Fibroblast of pulmonary artery (primary cell): ENCODE data around the gene CHRNA5.

Experiments used
- DNase-seq: peaks from one replicate; pipeline ENCODE4 v3.0.0-alpha.2; 2010; ENCODE audit warnings: low read depth
- H3K4me3 ChIP-seq: replicated peaks from 2 replicates; pipeline ENCODE4 v1.5.1; 2011; ENCODE audit warnings: low read depth, mild to moderate bottlenecking, control low read depth, low read length, moderate library complexity
- CTCF ChIP-seq: IDR thresholded peaks from 2 replicates; pipeline ENCODE4 v1.5.1; 2011; ENCODE audit warnings: mild to moderate bottlenecking, control low read depth, low read length, inconsistent platforms; ENCODE audit errors: missing control alignments

Gene CHRNA5

GRCh38 chr15:78615151-78615589 is 49.9 kb downstream of the CHRNA5 start:
- TF ChIP-seq CTCF: no peak
- DNase-seq: no peak
- H3K4me3 ChIP-seq: no peak overlapping the region

DNA sequence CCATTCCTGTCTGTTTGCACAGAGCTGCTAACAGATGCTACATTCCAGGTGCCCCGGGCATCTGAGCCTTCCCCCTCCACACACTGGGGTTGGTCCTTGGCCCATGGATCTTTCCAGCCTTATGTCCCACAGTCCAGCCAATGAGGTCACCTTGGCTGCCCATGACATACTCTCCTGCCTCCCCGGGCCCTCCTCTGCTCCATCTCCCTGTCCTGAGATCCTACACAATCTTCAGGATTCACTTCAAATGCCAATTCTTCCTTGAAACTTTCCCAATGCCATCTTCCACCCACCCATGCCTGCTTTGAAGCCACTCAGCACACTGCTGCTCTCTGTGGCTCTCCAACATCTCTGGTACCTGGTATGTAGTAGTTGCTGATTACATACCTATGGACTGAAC is 51.2 kb downstream of the CHRNA5 start:
- no peak for DNase-seq
- H3K4me3 ChIP-seq: no peak overlapping the region
- no peak for TF ChIP-seq CTCF

DNA sequence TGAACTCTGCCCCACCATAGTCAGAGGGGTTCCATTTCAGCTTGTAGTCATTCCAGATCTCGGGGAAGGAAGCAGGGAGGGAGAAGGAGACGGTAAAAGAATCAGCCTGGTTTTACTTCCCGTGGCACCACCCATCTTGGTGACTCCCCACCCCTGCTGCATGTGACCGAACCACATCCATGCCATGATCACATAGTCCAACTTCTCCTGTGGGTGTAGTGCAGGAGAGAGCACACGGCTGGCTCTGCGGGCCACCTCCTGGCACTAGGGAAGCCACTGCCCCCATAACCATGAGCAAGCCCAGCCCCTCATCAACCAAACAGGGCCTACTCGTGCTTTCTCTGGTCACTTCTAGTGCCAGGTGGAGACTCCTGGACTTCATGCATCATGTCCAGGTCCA is 51.8 kb downstream of the CHRNA5 start:
- no peak for DNase-seq
- H3K4me3 ChIP-seq: no peak overlapping the region
- no peak for TF ChIP-seq CTCF

DNA sequence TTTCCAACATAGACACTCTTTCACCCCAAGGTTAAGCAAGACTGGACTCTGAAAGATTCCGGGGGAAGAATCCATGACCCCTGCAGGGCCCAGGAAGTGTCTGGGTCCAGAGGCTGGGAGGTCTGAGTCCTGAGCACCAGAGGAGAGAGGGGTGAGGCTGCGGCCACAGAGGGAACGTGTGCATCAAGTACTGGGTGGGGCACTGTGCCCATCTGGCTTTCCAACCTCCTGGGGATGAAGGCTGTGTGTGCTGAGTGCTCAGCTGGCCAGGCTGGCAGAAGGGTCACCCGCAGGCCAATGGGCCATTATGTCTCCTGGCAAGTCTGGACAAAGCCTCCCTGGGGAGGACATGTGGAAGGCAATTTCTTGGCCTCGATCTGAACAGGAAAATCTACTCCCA is 52.2 kb downstream of the CHRNA5 start:
- TF ChIP-seq CTCF: no peak
- no peak for DNase-seq
- no peak overlapping the region for H3K4me3 ChIP-seq

DNA sequence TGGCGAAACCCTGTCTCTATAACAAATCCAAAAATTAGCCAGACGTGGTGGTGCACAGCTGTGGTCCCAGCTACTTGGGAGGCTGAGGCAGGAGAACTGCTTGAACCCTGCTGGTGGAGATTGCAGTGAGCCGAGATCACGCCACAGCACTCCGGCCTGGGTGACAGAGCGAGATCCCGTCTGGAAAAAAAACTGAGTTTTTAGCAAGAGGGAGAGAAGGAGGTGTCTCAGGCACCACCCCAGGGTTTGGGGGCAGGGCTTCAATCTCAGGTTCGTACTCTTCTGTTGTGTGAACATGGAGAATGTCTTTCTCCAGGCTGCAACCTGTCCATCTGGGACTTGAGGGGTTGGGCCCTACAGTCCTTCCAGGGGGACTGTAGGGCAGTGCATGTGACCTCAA is 52.7 kb downstream of the CHRNA5 start:
- TF ChIP-seq CTCF: no peak
- no peak for DNase-seq
- H3K4me3 ChIP-seq: no peak overlapping the region

- peak; percentile 82 for TF ChIP-seq CTCF
- peak; percentile 91 for DNase-seq
- H3K4me3 ChIP-seq: no peak overlapping the region
Observed at GRCh38 chr15:78618490-78618934, 53.2 kb downstream of the CHRNA5 start.
